ENCODE results near the gene CEP152.

The CEP152 gene

GRCh38 chr15:48825075-48825474, 14.2 kb upstream of the CEP152 start:
- no peak for TF ChIP-seq FOXM1 (IDR thresholded peaks at IDR 0.05; ENCODE audit: borderline replicate concordance, low read depth)

- TF ChIP-seq REST (IDR thresholded peaks at IDR 0.05; ENCODE audit: low read depth): no peak
- TF ChIP-seq CREB1 (IDR thresholded peaks at IDR 0.05; ENCODE audit: low read depth): no peak
- TF ChIP-seq USF1 (IDR thresholded peaks at IDR 0.05): no peak
- TF ChIP-seq EP300 (IDR thresholded peaks at IDR 0.05; ENCODE audit: borderline replicate concordance): no peak
- TF ChIP-seq FOXM1 (IDR thresholded peaks at IDR 0.05; ENCODE audit: borderline replicate concordance, low read depth): no peak
- no peak for TF ChIP-seq TEAD4 (IDR thresholded peaks at IDR 0.05)
- TF ChIP-seq TCF12 (IDR thresholded peaks at IDR 0.05; ENCODE audit: low read depth): no peak
- TF ChIP-seq MAX (IDR thresholded peaks at IDR 0.05): no peak
- no peak for TF ChIP-seq CEBPB (IDR thresholded peaks at IDR 0.05)
- no peak for TF ChIP-seq EGR1 (IDR thresholded peaks at IDR 0.05)
- TF ChIP-seq TAF1 (IDR thresholded peaks at IDR 0.05; ENCODE audit: low read depth): no peak
- no peak for TF ChIP-seq NFIC (IDR thresholded peaks at IDR 0.05)
- no peak for TF ChIP-seq YY1 (IDR thresholded peaks at IDR 0.05; ENCODE audit: low read depth)
- no peak for TF ChIP-seq ZBTB7A (IDR thresholded peaks at IDR 0.05; ENCODE audit: low read depth)
- TF ChIP-seq RAD21 (IDR thresholded peaks at IDR 0.05; ENCODE audit: low read depth): no peak
These were observed 12.8 kb upstream of the CEP152 start for GRCh38 chr15:48823706-48824105.

- no peak for TF ChIP-seq EGR1 (IDR thresholded peaks at IDR 0.05)
- TF ChIP-seq TCF12 (IDR thresholded peaks at IDR 0.05; ENCODE audit: low read depth): no peak
- TF ChIP-seq USF1 (IDR thresholded peaks at IDR 0.05): no peak
- no peak for TF ChIP-seq CEBPB (IDR thresholded peaks at IDR 0.05)
- TF ChIP-seq FOXM1 (IDR thresholded peaks at IDR 0.05; ENCODE audit: borderline replicate concordance, low read depth): no peak
- TF ChIP-seq YY1 (IDR thresholded peaks at IDR 0.05; ENCODE audit: low read depth): no peak
- no peak for TF ChIP-seq CREB1 (IDR thresholded peaks at IDR 0.05; ENCODE audit: low read depth)
- TF ChIP-seq MAX (IDR thresholded peaks at IDR 0.05): no peak
- no peak for TF ChIP-seq ZBTB7A (IDR thresholded peaks at IDR 0.05; ENCODE audit: low read depth)
- no peak for TF ChIP-seq REST (IDR thresholded peaks at IDR 0.05; ENCODE audit: low read depth)
- no peak for TF ChIP-seq EP300 (IDR thresholded peaks at IDR 0.05; ENCODE audit: borderline replicate concordance)
- TF ChIP-seq TAF1 (IDR thresholded peaks at IDR 0.05; ENCODE audit: low read depth): no peak
- no peak for TF ChIP-seq NFIC (IDR thresholded peaks at IDR 0.05)
- TF ChIP-seq TEAD4 (IDR thresholded peaks at IDR 0.05): no peak
- no peak for TF ChIP-seq RAD21 (IDR thresholded peaks at IDR 0.05; ENCODE audit: low read depth)
These were observed 12.4 kb upstream of the CEP152 start for GRCh38 chr15:48823237-48823636.

GRCh38 chr15:48814286-48814685, 3.4 kb upstream of the CEP152 start:
- TF ChIP-seq ZBTB7A (IDR thresholded peaks at IDR 0.05; ENCODE audit: low read depth) (no peak), TAF1 (IDR thresholded peaks at IDR 0.05; ENCODE audit: low read depth) (no peak), USF1 (IDR thresholded peaks at IDR 0.05) (no peak), REST (IDR thresholded peaks at IDR 0.05; ENCODE audit: low read depth) (no peak), TEAD4 (IDR thresholded peaks at IDR 0.05) (no peak), EP300 (IDR thresholded peaks at IDR 0.05; ENCODE audit: borderline replicate concordance) (no peak), RAD21 (IDR thresholded peaks at IDR 0.05; ENCODE audit: low read depth) (no peak), CREB1 (IDR thresholded peaks at IDR 0.05; ENCODE audit: low read depth) (no peak), CEBPB (IDR thresholded peaks at IDR 0.05) (no peak), MAX (IDR thresholded peaks at IDR 0.05) (no peak)
